SK-N-DZ (cell line): ENCODE data around the gene FNDC8.
"Not testable (repeated sequence)": the region's sequence is repeated elsewhere in the genome, so short reads cannot be mapped to it uniquely, and the experiment has no call there.

ENCODE experiments used
- DNase-seq: peaks from one replicate; pipeline ENCODE4 v3.0.0-alpha.2; 2015; ENCODE audit warnings: low spot score
- small RNA-seq, 2 experiments: library from RNA; depleted of rRNA; stranded (forward); fragments of <200 nt; gene quantifications; one replicate each; pipeline ENCODE3, GENCODE V24; 2014

The FNDC8 gene

GRCh38 chr17:35169835-35170363 lies 48.5 kb downstream of the FNDC8 start:
- no peak for DNase-seq

GRCh38 chr17:35170968-35171771 lies 49.8 kb downstream of the FNDC8 start:
- DNase-seq, result no peak

- DNase-seq, result no peak
Measured at GRCh38 chr17:35171834-35172233, 50.4 kb downstream of the FNDC8 start.

GRCh38 chr17:35172321-35172720 lies 50.9 kb downstream of the FNDC8 start:
- not testable (repeated sequence) for DNase-seq

GRCh38 chr17:35174835-35175334 lies 53.5 kb downstream of the FNDC8 start:
- DNase-seq, result no peak

GRCh38 chr17:35175638-35176415 lies 54.4 kb downstream of the FNDC8 start:
- no peak for DNase-seq

GRCh38 chr17:35176897-35177296 lies 55.5 kb downstream of the FNDC8 start:
- DNase-seq, result no peak

GRCh38 chr17:35179379-35179778 lies 58.0 kb downstream of the FNDC8 start:
- DNase-seq, result not testable (repeated sequence)

Small RNA genes lying within 50 kb of the gene (small RNA-seq; reads per million reads assigned to genes)
- gene AC004223.1 (0 reads per million in 2 experiments), gene RNU6-840P (0 reads per million in 2 experiments)
